ENCODE measurements around the gene INKA2.
"Not testable (repeated sequence)": the region's sequence is repeated elsewhere in the genome, so short reads cannot be mapped to it uniquely, and the experiment has no call there.

The INKA2 gene

DNA sequence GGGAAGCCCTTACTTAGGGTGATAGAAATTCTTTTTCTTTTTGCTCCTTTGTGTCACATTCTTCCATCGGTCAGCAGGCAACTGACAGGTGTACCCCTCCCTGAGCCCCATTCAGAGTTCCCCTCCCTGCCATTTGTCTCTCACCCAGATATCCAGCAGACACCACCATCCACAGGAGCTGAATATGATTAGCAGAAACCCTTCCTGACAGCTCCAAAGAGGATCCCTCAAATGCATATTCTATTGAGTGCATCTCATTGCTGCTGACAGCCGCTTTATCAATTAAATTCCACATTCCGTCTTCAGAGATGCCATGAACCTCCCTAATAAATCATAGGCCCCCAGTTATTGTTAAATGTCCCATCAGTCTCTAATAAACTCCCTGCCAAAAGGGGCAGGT is 10.4 kb upstream of the INKA2 start:
- no peak for DNase-seq

DNA sequence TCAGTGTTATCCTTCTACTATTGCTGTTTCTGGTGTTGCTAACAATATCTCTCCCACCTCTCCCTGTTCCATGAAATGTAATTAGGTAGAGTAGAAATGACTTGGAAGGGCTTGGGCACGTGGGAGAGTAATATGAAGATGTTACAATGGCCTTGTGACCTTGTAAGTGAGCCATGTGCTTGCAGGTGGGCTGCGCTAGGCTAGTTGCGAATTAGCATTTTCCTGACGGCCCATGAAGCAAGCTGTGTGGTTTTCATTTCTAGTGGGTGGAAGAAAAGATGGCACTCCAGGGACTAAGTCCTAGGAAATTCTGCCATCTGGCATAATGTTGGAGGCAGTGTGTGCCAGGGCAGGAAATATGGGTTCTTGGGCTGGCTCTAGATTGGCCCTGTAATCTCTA is 8.8 kb upstream of the INKA2 start:
- no peak for DNase-seq

DNA sequence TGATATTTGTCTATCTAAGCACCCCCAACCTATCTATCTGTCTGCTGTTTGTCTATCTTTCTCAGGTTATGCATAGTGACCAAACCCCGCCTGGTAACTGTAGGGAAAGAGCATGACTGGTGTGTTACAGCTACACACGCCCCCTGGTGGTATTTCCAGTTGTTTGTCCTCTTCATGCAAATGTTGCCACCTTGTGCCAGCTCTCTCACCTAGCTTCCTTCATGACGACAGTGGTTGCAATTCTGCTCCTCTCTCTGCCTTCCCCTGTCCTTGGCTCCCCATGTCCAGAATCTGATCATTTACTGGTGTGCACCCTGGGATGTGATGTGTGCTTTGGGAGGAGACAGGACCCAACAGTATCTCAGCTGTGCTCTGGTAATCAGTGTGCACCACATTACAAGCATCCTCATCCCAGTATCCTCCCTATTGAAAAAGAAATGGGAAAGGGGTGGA is 8.1 kb upstream of the INKA2 start:
- DNase-seq: peak; percentile 45

DNA sequence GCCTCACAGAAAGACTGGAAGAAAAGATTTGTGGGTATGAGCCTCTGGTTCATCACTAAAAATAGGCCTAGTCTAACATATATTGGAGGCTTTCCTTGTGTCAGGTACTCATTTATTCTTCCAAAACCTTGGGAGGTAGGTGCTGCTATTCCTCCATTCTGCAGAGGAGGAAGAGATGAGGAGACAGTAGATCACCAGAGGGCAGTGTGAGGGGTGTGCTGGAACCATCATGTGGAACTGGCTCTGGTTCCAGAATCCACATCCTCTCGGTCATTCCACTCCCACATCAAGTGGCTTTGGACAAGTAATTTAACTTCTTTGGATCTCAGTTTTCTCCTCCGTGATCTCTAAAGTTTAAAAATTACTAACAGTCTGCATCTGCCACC is 7.4 kb upstream of the INKA2 start:
- no peak for DNase-seq

DNA sequence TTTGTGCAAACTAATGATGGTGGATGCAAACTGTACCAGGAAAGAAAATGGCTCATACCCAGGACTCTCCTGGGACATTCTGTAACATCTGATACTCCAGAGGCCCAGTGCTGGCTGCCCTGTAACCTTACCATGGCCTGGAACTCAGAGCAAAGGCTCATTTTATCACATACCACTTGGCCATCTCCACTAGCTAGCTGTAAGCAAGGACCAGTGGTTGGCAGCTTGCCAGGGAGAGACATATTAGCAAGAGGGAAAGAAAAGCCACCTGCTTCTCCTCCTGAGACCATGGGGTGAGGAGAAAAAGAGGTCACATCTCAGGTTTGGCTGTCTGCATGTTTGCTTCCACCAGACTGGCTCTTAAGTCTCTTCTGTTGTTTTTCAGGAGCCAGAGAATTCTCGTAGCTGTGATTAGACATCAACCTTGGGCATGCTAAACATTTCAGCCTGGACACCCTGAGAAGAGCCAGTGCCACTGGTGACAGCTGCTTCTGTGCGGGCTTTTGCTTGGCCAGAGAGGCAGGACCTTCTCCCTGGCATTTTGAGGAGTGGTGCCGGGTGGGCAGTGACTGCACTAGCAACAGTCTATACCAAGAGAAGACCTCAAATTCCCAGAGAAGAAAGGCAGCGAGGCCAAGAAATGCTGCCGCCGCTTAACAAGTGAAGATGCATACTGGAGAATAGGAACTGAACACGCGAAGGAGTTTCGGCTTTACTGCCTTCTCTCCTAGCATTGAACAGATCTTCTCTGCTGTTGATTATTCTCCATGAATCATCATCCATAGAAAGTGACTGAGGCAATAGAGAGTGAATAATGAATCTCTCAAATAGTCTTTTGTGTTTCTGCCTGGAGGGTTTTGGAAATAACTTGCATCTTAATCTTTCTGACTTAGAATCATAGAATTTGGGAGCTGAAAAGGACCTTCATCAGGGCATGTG is 6.7 kb upstream of the INKA2 start:
- no peak for DNase-seq

DNA sequence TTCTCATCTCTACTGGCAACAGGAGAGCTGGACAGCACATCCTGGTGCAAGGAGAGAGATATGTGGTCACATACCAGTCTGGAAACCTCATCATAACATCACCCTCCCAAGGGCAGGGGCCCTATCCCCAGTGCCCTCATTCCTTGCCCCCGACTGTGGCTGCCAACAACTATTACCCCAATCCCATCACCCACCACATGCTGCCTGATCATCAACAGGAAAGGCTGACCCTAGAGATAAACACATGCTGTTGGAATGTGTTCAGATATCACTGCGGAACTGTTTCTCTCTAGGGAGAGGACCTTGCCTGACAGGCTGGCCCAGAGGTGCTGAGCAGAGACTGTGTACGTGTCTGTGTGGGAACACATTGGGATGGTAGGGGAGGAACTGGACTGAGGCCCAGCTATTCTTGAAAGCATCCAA is 4.5 kb upstream of the INKA2 start:
- DNase-seq: no peak

DNA sequence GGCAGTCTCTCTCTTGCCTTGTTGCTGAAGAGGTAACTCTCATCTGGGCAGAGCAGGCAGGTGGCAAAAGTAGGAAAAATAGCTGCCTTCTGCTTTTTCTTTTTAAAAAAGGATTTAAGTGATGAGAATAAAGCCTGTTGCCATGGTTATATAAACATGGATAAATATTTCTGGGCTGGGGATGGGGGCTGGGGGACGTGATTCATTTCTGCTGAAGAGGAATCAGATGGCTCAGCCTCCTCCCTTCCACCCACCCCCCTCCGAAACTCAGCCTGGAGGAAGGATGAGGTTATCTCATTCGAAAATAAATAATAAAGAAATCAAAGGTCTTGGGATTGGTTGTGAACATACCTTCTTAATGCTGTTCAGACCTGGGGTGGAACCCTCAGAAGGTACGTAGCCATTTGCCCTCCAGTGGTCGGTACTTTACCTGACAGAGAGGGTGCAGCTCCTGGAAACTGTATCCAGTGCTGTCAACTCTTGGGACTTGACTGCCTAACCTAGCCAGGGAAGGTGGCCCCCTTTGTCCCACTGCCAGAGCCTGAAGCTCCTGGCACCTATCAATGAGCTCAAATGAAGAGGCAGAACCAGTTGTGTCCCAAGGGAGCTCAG is 3.8 kb upstream of the INKA2 start:
- DNase-seq: no peak

DNA sequence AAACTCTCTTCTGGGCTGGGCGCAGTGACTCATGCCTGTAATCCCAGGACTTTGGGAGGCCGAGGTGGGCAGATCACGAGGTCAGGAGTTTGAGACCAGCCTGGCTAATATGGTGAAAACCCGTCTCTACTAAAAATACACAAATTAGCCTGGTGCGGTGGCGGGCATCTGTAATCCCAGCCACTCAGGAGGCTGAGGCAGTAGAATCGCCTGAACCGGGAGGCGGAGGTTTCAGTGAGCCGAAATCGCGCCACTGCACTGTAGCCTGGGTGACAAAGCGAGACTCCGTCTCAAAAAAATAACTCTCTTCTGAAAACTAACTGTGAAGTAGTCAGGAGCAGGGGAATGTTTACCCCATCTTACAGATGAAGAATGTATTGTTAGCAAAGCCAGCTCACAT is 3.1 kb upstream of the INKA2 start:
- DNase-seq: not testable (repeated sequence)

DNA sequence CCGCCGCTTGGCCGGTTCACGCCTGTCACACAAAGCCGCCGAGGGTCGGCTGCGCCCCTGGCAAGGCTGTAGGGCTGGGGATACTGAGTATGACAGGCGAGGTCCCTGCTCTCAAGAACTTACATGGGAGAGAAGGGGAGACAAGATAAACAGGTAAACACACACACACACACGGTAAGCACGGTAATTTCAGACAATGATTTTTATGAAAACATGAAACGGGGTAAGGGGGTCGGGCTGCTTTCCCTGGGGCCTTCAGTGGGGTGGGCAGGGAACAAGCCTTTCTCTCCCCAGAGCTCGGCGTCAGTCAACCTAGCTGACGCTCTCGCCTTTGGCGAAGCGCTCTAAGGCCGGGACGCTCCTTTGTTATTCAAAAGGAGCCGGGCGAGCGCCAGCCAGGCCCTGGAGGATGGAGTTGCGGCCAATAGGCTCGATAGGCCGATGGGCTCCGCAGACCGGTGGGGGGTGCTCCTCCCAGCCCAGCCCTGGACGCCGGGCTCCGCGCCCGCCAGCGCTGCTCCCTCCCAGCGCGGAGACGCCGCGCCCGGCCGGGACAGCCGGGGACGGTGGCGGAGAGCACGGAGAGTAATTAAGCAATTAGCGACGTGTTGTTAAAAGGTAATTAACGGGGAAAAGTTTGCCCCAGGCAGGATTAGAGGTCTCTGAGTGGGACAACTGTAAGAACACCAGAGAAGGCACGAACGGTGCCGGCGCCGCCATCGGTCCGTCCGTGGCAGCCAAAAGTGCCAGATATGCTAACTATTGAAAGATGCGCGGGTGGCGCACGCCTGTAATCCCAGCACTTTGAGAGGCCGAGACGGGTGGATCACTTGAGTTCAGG is 950 bp upstream of the INKA2 start:
- peak; percentile 78 for DNase-seq

DNA sequence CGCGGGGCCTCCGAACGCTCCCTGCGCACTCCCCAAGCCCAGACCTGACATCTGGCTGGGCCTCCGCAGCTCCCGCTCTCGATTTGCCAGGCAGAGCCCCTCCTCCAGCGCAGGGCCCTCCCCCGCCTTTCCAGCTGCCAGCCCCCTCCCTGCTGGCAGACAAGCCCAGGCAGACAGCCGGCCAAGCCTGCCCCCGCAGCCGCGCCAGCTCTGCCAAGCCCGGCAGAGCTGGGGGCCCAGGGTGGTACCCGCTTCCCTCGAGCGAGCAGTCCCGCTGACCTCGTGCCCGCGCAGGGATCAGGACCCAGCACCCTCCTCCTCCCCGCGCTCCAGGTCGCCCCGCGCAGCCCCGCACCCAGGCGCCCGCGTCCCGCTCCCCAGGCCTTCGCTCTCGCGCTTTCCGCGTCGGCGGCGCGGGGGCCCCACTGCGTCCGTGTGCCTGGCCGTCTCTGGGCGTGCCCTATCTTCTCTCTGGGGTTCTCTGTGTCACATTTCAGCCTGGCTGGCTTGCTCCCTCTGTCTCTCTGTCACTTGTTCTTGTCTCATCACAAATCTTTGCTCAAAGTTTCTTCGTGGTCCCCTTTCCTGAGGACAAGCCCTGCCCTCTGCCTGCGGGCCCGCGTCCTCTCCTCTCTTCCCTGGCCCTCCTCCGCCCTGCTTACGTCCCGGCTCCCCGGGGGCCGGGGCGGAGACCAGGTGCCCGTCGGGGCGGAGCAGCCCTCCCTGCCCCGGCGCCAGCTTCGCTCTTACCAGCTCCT is 580 bp downstream of the INKA2 start:
- peak; percentile 64 for DNase-seq

DNA sequence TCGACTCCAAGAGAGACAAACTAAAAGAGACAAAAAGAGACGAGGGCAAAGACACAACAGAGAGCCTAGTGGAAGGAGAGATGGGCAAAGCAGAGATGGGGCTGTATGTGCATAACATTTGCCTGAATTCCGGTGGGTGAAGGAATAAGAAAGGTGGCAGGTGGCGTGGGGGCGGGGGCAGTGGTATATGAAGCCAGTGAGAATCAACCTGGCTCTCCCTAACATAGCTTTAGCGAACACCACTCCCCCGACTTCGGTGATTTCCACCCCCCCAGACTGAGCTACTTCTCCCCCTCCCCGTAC is 1.1 kb downstream of the INKA2 start:
- no peak for DNase-seq

DNA sequence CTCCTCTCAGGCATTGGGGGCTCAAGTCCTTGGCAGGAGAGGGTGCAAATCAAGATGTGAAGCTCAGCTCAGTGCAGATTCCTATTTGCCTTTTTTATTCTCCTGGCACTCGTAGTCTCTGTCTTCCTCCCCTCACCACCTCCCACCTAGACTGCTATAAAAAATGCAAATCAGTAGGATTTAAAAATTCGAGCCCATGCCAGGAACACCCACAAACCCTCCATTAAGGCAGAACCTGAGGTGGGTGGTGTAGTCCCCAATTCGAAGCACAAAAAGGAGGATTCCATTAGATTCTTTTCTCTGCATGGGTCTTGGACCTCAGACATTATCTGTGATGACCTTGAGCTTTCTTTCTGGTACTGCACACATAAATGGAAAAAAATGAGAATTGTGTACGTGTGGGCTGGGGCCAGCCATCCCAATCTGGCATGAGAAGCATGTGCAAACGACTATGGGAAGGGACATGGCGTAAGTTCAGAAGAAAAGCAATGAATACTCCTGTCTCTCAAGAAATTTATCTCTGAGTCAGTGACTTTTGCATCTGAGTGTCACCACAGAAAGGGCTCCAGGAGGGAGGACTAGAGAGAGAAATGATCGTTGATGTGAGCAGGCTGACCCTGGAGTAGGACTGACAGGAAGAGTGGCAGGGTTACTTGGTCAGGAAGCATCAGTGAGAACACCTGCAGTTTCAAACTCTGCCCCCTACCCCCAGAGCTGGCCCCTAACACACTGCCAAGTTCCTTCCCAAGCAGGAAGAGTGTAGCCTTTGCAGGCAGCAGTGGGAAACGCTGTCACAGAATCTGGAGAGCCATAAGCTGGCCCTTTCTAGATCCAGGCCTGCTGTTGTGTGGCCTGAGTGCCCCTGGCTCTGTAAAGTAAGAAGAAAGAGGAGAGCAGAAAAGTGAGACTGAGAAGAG is 1.7 kb downstream of the INKA2 start:
- DNase-seq: peak; percentile 13

DNA sequence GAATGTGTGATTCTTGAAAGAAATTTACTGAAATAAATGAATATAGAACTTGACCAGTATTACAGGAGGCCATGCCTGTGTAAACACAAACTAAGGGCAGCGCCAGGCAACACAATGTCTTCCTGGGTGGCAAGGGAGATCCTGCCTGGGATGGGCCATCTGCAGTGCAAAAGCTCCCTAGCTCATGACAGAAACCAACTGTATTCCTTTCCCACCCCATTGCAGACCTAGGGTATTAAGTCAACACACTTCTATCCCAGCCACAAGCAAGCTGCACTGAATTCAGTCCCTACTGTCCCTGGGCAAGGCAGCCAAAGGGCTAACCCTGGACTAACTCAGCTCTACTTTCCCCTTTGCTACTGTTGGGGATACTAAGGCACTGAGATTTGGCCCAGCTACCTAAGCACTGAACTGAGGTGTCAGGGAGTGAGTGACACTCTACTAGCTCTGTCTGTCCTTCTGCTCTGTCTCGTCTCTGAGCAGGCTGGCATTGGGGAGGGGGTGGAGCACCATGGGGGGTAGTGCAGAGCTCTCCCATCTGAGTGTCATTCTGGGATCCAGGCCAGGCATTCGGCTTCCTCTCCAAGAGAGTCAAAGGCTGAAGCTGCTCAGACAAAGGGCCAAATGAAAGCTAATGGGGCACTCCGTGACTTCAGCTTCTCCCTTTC is 2.5 kb downstream of the INKA2 start:
- no peak for DNase-seq

DNA sequence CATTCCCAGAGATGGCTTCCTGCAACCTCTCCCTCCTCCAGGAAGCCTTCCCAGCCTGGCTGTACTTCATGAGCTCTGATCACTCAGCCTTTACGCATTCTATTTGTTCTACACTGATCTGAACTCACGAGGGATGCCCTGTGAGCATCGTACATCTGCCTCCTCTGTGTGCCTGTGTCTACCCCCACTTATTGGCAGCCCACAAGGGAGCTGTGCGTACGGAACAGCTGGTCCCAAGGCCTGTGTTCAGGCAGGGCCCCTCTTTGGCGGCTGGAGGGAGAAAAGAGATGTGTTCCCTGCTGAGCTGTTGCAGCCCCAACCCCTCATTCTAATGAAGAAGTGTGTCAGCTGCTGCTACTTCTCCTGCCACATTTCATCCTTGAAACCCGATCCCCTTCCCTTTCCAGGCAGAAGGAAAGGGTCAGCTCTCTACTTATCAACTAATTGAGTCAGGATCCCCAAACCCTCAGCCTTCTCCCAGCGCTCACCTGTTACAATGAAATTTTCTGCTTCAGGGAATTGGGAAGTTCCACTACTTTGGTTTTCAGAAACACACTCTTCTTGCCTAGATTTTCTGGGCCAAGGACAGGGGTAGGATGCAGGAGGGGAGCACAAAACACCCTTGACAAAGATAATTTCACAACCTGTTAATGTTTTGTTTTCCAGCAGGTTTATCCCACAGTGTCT is 3.2 kb downstream of the INKA2 start:
- peak; percentile 31 for DNase-seq

DNA sequence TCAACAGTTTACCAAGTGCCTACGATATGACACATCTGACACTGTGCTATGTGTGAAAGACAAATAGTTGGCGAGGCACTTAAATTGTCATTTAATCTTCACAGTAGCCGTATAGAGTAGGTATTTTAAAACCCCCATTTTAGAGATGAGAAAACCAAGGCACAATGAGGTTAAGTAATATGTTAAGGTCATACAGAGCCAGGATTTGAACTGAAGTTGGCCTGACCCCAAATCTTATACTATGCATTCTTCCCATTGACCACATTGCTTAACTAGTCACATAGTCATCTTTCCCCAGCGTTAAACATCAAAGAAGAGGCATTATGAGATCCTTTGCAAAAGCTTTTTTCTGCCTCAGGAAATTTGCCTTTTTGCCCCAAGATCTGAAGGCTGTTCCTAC is 3.9 kb downstream of the INKA2 start:
- no peak for DNase-seq

DNA sequence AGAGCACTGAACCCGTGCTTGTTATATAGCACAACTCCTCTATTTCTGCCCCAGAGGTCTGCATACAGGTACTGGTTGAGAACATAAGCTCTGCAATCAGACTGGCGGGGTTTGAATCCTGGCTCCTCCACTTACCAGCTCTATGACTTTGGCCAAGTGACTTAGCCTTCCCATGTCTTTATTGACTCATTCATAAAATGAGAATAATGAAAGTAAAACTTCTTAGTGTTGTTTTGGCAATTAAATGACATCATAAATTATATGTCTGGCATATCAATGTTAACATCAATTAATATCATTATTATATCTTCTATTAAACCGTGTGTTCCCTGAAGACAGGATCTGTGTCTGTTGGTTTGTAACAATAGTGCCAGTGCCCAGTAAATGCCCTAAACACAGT is 4.3 kb downstream of the INKA2 start:
- DNase-seq: no peak

DNA sequence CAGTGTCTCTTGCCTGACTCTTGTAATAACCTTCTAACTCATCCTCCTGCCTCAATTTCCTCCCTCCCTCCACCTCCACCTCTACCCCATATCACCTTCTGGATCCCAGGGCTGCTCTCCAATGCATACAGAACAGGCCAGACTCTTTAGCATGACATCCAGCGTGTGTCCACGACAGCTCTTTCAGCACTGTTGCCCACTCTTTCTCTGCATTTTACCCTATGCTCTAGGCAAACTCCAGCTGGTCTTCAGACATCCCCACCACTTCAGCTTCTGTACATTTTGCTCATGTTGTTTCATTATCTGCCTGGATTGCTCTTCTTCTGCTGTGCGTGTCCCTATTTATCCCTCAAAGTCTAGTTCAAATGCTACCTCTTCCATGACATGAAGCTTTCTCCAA is 4.8 kb downstream of the INKA2 start:
- DNase-seq: no peak

DNA sequence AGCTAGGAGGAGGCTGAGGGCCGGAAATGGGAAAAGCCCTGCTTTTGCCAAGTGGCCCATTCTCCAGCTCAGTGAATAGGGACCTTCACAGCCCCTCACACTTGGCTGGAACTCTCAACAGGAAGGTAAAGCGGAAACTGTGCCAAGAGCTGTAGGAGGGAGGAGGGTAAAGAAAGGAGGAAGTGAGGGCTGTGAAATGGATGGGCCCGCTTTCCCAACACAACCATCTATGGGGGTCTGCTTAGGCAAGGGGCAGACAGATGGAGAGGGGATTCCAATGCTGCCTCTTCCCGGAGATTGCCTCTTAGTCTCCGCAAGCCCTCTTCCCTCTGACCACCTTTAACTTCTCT is 5.2 kb downstream of the INKA2 start:
- DNase-seq: no peak

DNA sequence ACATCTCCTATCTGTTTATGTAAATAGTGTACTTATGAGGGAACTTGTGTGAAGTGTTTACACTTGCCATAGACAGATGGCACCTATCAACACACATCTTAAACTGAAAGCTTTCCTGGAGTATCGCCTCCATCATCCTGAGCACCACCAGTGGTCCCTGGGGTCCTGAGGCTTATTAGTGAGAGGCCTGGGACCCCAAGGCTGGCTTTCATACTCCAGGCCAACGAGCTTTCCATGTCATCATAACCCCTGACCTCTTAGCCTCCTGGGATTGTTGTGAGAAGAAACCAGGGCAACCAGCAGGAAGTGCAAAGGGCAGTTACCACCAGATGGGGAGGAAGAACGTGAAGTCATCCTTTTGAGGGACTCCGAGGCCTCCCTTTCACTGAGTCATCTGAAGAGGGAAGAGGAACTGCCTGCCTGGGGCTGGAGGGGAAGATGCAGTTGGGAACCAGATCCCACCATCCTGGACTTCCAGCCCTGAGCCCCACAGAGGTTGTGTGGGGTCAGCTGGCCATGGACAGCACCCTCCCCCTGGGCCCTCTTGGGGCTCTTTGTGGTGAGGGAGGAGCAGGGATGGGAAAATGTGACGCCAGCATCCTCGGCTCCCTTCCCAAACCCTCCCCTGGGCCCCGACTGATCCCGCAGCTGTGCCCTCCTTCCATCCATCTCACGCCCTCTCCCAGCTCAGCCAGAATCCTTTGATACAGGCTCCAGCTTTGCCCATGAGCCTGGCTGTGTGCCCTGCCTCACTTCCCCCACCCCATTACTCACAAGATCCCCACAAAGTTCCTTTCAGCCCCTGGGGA is 5.8 kb downstream of the INKA2 start:
- DNase-seq: no peak

DNA sequence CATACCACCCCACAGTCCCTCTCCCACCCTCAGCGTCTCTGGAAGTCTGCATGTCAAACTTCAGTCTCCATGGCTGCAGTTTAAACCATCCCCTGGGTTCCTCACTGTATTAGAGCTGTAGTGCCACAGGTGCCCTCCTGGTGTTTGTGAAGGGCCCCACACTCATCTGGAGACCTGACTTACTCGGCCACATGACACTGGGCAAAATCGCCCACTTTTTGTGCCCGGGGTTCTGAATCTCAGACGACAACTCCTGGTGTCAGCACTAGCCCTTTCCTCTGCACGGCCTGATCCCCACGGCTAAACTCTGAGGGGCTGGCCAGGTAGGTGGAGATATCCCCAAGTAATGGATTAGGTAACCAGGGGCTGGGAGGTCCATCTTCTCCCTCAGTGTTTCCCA is 6.5 kb downstream of the INKA2 start:
- DNase-seq: no peak
